ENCODE measurements around the gene PANX3. TPM values are rescaled to one million over a fixed set of nuclear protein-coding genes. Genes with fewer than 3 reads are reported as not detected.
A peak's percentile ranks its signal among the peaks of the same experiment; 100 is the strongest.

Gene PANX3
- polyA plus RNA-seq, 1 donor (not counting 4 experiments of a cell fraction or from before 2014, with no cell fraction given), result not detected

- no peak overlapping the region for H2AFZ ChIP-seq (ENCODE audit: control insufficient read depth, low read length)
- peaks cover 9% of the 10 kb centered on the region for H3K4me1 ChIP-seq (ENCODE audit: control insufficient read depth, extremely low read depth, insufficient read depth, low read length)
- DNase-seq (ENCODE audit: low read depth, low spot score) (no peak), FAIRE-seq (no peak)
- no peak overlapping the region for H3K4me2 ChIP-seq (ENCODE audit: control insufficient read depth, extremely low read depth, insufficient read depth, low read depth, low read length)
- no peaks in the 10 kb centered on the region for H4K20me1 ChIP-seq (ENCODE audit: control insufficient read depth, extremely low read depth, insufficient read depth, low read length)
- dilution Hi-C loops (cut with MboI; ENCODE audit: extremely low pct_ligation_motif_present, low sequenced_read_pairs), result no loop called here
- H3K9me3 ChIP-seq (ENCODE audit: control insufficient read depth, low read depth, low read length), result no peaks in the 10 kb centered on the region
- TF ChIP-seq, protein P1, sequence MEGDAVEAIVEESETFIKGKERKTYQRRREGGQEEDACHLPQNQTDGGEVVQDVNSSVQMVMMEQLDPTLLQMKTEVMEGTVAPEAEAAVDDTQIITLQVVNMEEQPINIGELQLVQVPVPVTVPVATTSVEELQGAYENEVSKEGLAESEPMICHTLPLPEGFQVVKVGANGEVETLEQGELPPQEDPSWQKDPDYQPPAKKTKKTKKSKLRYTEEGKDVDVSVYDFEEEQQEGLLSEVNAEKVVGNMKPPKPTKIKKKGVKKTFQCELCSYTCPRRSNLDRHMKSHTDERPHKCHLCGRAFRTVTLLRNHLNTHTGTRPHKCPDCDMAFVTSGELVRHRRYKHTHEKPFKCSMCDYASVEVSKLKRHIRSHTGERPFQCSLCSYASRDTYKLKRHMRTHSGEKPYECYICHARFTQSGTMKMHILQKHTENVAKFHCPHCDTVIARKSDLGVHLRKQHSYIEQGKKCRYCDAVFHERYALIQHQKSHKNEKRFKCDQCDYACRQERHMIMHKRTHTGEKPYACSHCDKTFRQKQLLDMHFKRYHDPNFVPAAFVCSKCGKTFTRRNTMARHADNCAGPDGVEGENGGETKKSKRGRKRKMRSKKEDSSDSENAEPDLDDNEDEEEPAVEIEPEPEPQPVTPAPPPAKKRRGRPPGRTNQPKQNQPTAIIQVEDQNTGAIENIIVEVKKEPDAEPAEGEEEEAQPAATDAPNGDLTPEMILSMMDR (optimal IDR thresholded peaks at IDR 0.05 in 1 of 3, IDR thresholded peaks at IDR 0.05 in 1 of 3, conservative IDR thresholded peaks at IDR 0.05 in 1 of 3; ENCODE audit: extremely low read depth in 1 of 3, insufficient read depth in 2 of 3, low read length in 3 of 3), result no peak
- no peak for TF ChIP-seq EZH2 (IDR thresholded peaks at IDR 0.05; ENCODE audit: low read length)
- H3K4me3 ChIP-seq (ENCODE audit: control insufficient read depth in 2 of 3, extremely low read depth in 1 of 3, insufficient read depth in 2 of 3, low read depth in 1 of 3, low read length in 3 of 3), result no peak overlapping the region
- no peak overlapping the region for H3K9ac ChIP-seq (ENCODE audit: control insufficient read depth, extremely low read depth, insufficient read depth, low read length)
- no peaks in the 10 kb centered on the region for H3K9me1 ChIP-seq (ENCODE audit: control insufficient read depth, extremely low read depth, insufficient read depth, low read length)
- peaks cover 11% of the 10 kb centered on the region for H3K79me2 ChIP-seq (ENCODE audit: control insufficient read depth, insufficient read depth, low read length)
- peaks cover 4% of the 10 kb centered on the region for H3K27me3 ChIP-seq (ENCODE audit: control insufficient read depth, extremely low read depth, insufficient read depth, low read length)
- no peak overlapping the region for H3K27ac ChIP-seq (ENCODE audit: control insufficient read depth, insufficient read depth, low read length)
- H3K36me3 ChIP-seq (ENCODE audit: control insufficient read depth in 2 of 2, extremely low read depth in 1 of 2, insufficient read depth in 2 of 2, low read length in 2 of 2), result no peaks in the 10 kb centered on the region
These were observed 7.6 kb downstream of the PANX3 start for GRCh38 chr11:124618863-124619262.

DNA sequence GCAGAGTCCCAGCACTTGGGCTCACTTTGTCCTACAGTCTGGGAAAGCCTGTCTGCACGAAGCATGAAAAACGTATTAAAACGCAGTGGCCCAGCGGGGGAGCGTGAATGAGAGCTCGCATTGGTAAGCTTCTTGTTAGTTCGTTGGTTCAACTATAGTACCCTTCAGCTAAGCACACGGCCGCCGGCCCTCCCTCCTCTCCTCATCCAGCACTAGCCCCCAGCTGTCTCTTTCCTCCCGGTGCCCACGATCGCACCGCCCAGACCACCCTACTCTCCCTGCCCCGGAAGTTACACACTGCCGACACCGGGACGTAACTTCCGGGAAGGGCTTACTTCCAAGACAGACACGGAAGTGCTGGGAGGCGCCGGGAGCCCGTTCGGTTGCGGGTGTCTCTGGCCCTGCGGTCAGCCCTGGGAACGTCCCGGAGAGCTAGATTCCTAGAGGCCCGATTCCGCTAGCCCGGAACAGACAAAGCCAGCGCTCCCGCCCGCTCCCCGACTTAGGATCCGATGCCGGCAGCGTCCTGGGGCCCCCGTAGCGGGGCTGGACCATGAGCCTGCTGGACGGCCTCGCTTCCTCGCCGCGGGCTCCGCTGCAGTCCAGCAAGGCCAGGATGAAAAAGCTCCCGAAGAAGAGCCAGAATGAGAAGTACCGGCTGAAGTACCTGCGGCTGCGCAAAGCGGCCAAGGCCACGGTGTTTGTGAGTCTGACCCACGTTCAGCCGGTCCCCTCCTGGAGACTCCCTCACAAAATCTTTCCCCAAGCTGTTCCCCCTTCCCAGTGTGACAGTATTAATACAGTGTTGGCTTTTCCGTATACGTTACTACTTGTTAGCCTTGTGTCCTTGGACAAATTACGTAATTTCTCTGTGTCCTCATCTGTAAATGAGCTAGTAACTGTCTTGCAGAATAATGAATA lies 11.6 kb downstream of the PANX3 start, which contains the start of gene TBRG1:
TSS of gene TBRG1 (plus strand) at position 334 of the 921 bp plus-strand sequence. CDS start at position 554, 220 bp downstream.
- peaks cover 6 to 19% of the 10 kb centered on the region in 2 experiments for H3K36me3 ChIP-seq (ENCODE audit: control insufficient read depth in 2 of 2, extremely low read depth in 1 of 2, insufficient read depth in 2 of 2, low read length in 2 of 2)
- H3K27ac ChIP-seq (ENCODE audit: control insufficient read depth, insufficient read depth, low read length), result peak within 1 kb of the TSS; percentile 81
- TF ChIP-seq, protein P1 (optimal IDR thresholded peaks at IDR 0.05 in 1 of 3, IDR thresholded peaks at IDR 0.05 in 1 of 3, conservative IDR thresholded peaks at IDR 0.05 in 1 of 3; ENCODE audit: extremely low read depth in 1 of 3, insufficient read depth in 2 of 3, low read length in 3 of 3), result no peak
- TF ChIP-seq EZH2 (IDR thresholded peaks at IDR 0.05; ENCODE audit: low read length), result no peak
- H2AFZ ChIP-seq (ENCODE audit: control insufficient read depth, low read length), result peak within 1 kb of the TSS; percentile 99
- H3K4me2 ChIP-seq (ENCODE audit: control insufficient read depth, extremely low read depth, insufficient read depth, low read depth, low read length), result peak within 1 kb of the TSS; percentile 97
- H3K4me3 ChIP-seq (ENCODE audit: control insufficient read depth in 2 of 3, extremely low read depth in 1 of 3, insufficient read depth in 2 of 3, low read depth in 1 of 3, low read length in 3 of 3), result peak within 1 kb of the TSS; percentile 84 to 98 (median 92)
- no peaks in the 10 kb centered on the region for H4K20me1 ChIP-seq (ENCODE audit: control insufficient read depth, extremely low read depth, insufficient read depth, low read length)
- dilution Hi-C loops (cut with MboI; ENCODE audit: extremely low pct_ligation_motif_present, low sequenced_read_pairs), result no loop called here
- FAIRE-seq (no peak), DNase-seq (ENCODE audit: low read depth, low spot score) (no peak)
- H3K9me1 ChIP-seq (ENCODE audit: control insufficient read depth, extremely low read depth, insufficient read depth, low read length), result no peaks in the 10 kb centered on the region
- H3K4me1 ChIP-seq (ENCODE audit: control insufficient read depth, extremely low read depth, insufficient read depth, low read length), result peaks cover 10% of the 10 kb centered on the region
- peaks cover 4% of the 10 kb centered on the region for H3K27me3 ChIP-seq (ENCODE audit: control insufficient read depth, extremely low read depth, insufficient read depth, low read length)
- no peaks in the 10 kb centered on the region for H3K9me3 ChIP-seq (ENCODE audit: control insufficient read depth, low read depth, low read length)
- peak within 1 kb of the TSS; percentile 89 for H3K9ac ChIP-seq (ENCODE audit: control insufficient read depth, extremely low read depth, insufficient read depth, low read length)
- H3K79me2 ChIP-seq (ENCODE audit: control insufficient read depth, insufficient read depth, low read length), result peaks cover 30% of the 10 kb centered on the region
